Erythroblast (primary cell): ENCODE measurements around the gene ADCK1.

Experiments
- GATA1 ChIP-seq: IDR thresholded peaks from 2 replicates; pipeline ENCODE4 v1.6.1; 2011; ENCODE audit warnings: low read depth, mild to moderate bottlenecking, control low read depth, low read length, moderate library complexity
- POLR2A ChIP-seq: IDR thresholded peaks from 2 replicates; pipeline ENCODE4 v1.6.1; 2011; ENCODE audit warnings: mild to moderate bottlenecking, low read length

DNA sequence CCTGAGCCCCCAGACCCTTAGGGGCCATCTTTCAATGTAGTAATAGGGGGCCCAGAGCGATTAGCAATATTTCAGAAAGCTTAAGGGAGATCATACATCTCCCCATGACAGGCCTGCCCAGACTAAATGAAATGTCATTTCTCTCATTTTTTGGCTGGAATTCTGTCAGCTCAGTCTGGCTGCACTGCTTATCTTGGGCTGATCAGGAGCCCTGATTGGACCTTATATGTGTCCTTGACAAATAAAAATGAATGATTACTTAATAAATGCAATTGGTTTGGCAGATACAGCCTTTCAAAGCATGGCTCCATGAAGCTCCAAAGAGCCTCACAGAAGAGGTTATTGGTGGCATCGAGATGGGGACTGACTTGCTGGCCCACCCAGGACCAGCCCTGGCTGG is 121.9 kb downstream of the ADCK1 start:
- TF ChIP-seq POLR2A (no peak), GATA1 (no peak)
